Endothelial cell of umbilical vein (primary cell): ENCODE results near the gene TMEM30B. TPM values are rescaled to one million over a fixed set of nuclear protein-coding genes. Genes with fewer than 3 reads are reported as not detected.

Source experiments
- BruUV-seq: library from RNA; stranded (reverse); fragments of 400-500 nt; replicated peaks from 2 replicates; lab custom pipeline; 2021; lab: Mats Ljungman, UMichigan
- CTCF ChIA-PET: fragments of 300-600, 350-600 bp; sonication (Branson Sonifier 250); formaldehyde crosslinking; loops from one replicate; lab custom pipeline; 2021; ENCODE audit warnings: antibody characterized with exemption, inconsistent platforms; lab: Charles Lee
- POLR2A ChIA-PET: fragments of 300-600, 350-600 bp; sonication (Branson Sonifier 250); formaldehyde crosslinking; loops from one replicate; lab custom pipeline; 2021; ENCODE audit warnings: antibody characterized with exemption, inconsistent platforms; lab: Charles Lee
- DNase-seq: peaks from one replicate; pipeline ENCODE4 v3.0.0-alpha.2; 2011; ENCODE audit warnings: low read depth, low spot score
- FAIRE-seq: peaks from 2 replicates; lab custom pipeline; 2011; peaks lifted over from hg19 to GRCh38; lab: Jason Lieb, UNC
- H2AFZ ChIP-seq: 2 replicates; pipeline ENCODE4 v1.6.0; 2012; ENCODE audit warnings: low read depth, low read length, control low read depth, inconsistent platforms
- H3K27ac ChIP-seq: 2 replicates; pipeline ENCODE4 v1.5.1; 2011; ENCODE audit warnings: low read depth, mild to moderate bottlenecking, control low read depth, low read length, moderate library complexity; ENCODE audit not compliant: insufficient read depth
- H3K27me3 ChIP-seq, 2 experiments: 2 replicates each; pipeline versions ENCODE4 v1.6.0 to v1.6.1; 2011; ENCODE audit warnings: low read length in 2 of 2, mixed read lengths in 1 of 2; ENCODE audit not compliant: control insufficient read depth in 2 of 2, insufficient read depth in 2 of 2
- H3K36me3 ChIP-seq, 2 experiments: 2 replicates in 1 of 2; 3 replicates in 1 of 2; pipeline ENCODE4 v1.5.1; 2011; ENCODE audit warnings: low read length in 2 of 2, mild to moderate bottlenecking in 1 of 2, moderate library complexity in 1 of 2; ENCODE audit not compliant: control insufficient read depth in 2 of 2, insufficient read depth in 2 of 2; ENCODE audit errors: extremely low read depth in 1 of 2
- H3K4me1 ChIP-seq: 3 replicates; pipeline ENCODE4 v1.5.1; 2011; ENCODE audit warnings: mild to moderate bottlenecking, low read length; ENCODE audit not compliant: control insufficient read depth, insufficient read depth; ENCODE audit errors: extremely low read depth
- H3K4me2 ChIP-seq: 2 replicates; pipeline ENCODE4 v1.6.1; 2011; ENCODE audit warnings: low read length, control low read depth, mixed read lengths; ENCODE audit not compliant: insufficient read depth
- H3K4me3 ChIP-seq, 3 experiments: fragments of 200-600 bp in 1 of 3; sonication (generic), shearing (Covaris generic) in 1 of 3; replicated peaks in 1 of 3; 2 replicates each; pipeline ENCODE4 v1.5.1; 2011 to 2016; ENCODE audit warnings: control low read depth in 3 of 3, low read length in 3 of 3, mild to moderate bottlenecking in 2 of 3, inconsistent platforms in 1 of 3, low read depth in 1 of 3, moderate library complexity in 1 of 3; ENCODE audit not compliant: insufficient read depth in 1 of 3
- H3K79me2 ChIP-seq: 2 replicates; pipeline ENCODE4 v1.6.0; 2012; ENCODE audit warnings: low read length, inconsistent platforms; ENCODE audit not compliant: control insufficient read depth, insufficient read depth
- H3K9ac ChIP-seq: replicated peaks from 2 replicates; pipeline ENCODE3; 2011; ENCODE audit warnings: low read length, control low read depth; ENCODE audit not compliant: insufficient read depth; ENCODE audit errors: extremely low read depth
- H3K9me1 ChIP-seq: replicated peaks from 3 replicates; pipeline ENCODE4 v1.6.0; 2011; ENCODE audit warnings: mild to moderate bottlenecking, low read length; ENCODE audit not compliant: control insufficient read depth, insufficient read depth; ENCODE audit errors: extremely low read depth
- H3K9me3 ChIP-seq: replicated peaks from 2 replicates; pipeline ENCODE4 v1.5.1; 2012; ENCODE audit warnings: low read length, inconsistent platforms; ENCODE audit not compliant: control insufficient read depth, insufficient read depth
- H4K20me1 ChIP-seq: replicated peaks from 2 replicates; pipeline ENCODE3; 2011; ENCODE audit warnings: mild to moderate bottlenecking, low read length; ENCODE audit not compliant: control insufficient read depth, insufficient read depth; ENCODE audit errors: extremely low read depth
- FOS ChIP-seq: IDR thresholded peaks from 2 replicates; pipeline ENCODE4 v1.6.1; 2011; ENCODE audit warnings: mild to moderate bottlenecking, low read length, moderate library complexity, borderline replicate concordance; ENCODE audit not compliant: insufficient read depth
- MYC ChIP-seq: IDR thresholded peaks from one replicate; pipeline ENCODE4 v1.6.1; 2011; ENCODE audit warnings: mild to moderate bottlenecking, low read depth, low read length
- POLR2A ChIP-seq: IDR thresholded peaks from 2 replicates; pipeline ENCODE4 v1.6.1; 2012; ENCODE audit warnings: low read depth, mild to moderate bottlenecking, control low read depth, low read length
- POLR2AphosphoS5 ChIP-seq: IDR thresholded peaks from 2 replicates; pipeline ENCODE4 v1.6.1; 2012; ENCODE audit warnings: low read depth, mild to moderate bottlenecking, control low read depth, low read length, moderate library complexity; ENCODE audit not compliant: insufficient read depth
- dilution Hi-C: fragments of 300-500 bp; cut with MboI; formaldehyde crosslinking; loops from one replicate; pipeline ENCODE4 v1.15.0; 2019; ENCODE audit warnings: low sequenced_read_pairs; ENCODE audit not compliant: extremely low pct_ligation_motif_present
- intact Hi-C: fragments of 100-400 bp; cut with micrococcal nuclease; formaldehyde crosslinking; loops from one replicate; pipeline ENCODE4 v1.10.0; 2022
- polyA plus RNA-seq, 4 experiments: library from polyadenylated mRNA; depleted of rRNA in 3 of 4; stranded (reverse) in 3 of 4; unstranded in 1 of 4; fragments of >200 nt; gene quantifications; 2 replicates each; pipeline versions ENCODE4 v1.2.1 to v1.2.3, GENCODE V29; 2011 to 2012; ENCODE audit warnings: missing spikeins in 1 of 4
- total RNA-seq: library from RNA; stranded (reverse); gene quantifications from 2 replicates; pipeline ENCODE4 v1.2.3, GENCODE V29; 2021
- TF ChIP-seq, protein P1 (sequence below), 2 donors: IDR thresholded peaks; 1 replicate in 1 of 2; 2 replicates in 1 of 2; pipeline ENCODE4 v1.5.1; 2011; ENCODE audit warnings: low read length in 2 of 2, mild to moderate bottlenecking in 2 of 2, moderate library complexity in 2 of 2, control low read depth in 1 of 2, inconsistent platforms in 1 of 2, low read depth in 1 of 2; ENCODE audit not compliant: insufficient read depth in 1 of 2; ENCODE audit errors: extremely low read depth in 1 of 2

Gene TMEM30B
- total and polyA plus RNA-seq, 2 donors (not counting 3 experiments of a cell fraction or from before 2014, with no cell fraction given), result 0.32 to 0.35 TPM

DNA sequence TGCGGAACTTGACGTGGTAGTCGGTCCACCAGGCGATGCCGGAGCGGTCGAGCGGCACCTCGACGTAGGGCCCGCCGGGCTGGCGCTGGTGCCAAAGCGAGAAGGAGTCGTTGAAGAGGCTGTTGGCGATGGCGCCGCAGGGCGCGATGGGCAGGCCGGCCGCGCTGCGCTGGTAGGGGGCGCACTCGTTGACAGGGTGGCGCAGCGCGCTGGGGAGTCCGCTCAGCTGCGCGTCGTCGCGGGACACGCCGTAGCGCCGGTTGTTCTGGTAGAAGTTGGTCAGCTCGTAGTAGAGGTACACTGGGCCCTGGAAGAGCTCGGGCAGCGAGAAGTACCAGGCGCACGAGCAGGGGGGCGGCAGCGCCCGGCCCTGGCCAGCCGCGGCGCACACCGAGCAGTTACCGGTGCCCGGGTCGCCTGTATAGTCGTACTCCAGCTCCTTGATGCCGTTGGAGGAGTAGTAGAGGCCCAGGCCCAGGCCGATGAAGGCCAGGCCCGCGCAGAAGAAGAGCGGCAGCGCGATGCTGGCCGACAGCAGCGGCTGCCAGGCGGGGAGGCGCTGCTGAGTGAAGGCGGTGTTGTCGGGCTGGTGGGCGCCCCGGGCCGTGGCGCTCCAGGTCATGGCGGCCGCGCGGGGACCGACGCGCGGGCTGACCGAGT lies 482 bp downstream of the TMEM30B start:
- CTCF ChIA-PET, result interaction anchor here (0.5 to 2.3 kb wide), 23 partner anchors 9 to 1014 kb away, joined by 3 to 10 read pairs (median 4); no protein-coding TSS in a partner anchor
- peak; percentile 15 for FAIRE-seq
- Histone ChIP-seq H3K9ac (peak overlapping the region; percentile 42), H3K79me2 (no peaks in the 10 kb centered on the region), H3K27ac (no peak overlapping the region), H3K9me1 (no peaks in the 10 kb centered on the region), H3K4me1 (peaks cover 15% of the 10 kb centered on the region), H3K27me3 (peaks cover 0 to 2% of the 10 kb centered on the region in 2 experiments), H3K4me2 (peak overlapping the region; percentile 72), H3K4me3 (peak overlapping the region; percentile 12 to 37 (median 28)), H3K9me3 (no peaks in the 10 kb centered on the region), H2AFZ (peak overlapping the region; percentile 85), H3K36me3 (no peaks in the 10 kb centered on the region), H4K20me1 (no peaks in the 10 kb centered on the region)
- intact Hi-C loops (loop anchor here (5.0 kb wide), 1 partner anchor 1033 kb away; the partner anchor contains the start of gene PPM1A), dilution Hi-C loops (loop anchor here (25.0 kb wide), 1 partner anchor 182 kb away; no protein-coding TSS in a partner anchor)
- DNase-seq, result peak; percentile 86
- TF ChIP-seq POLR2A, result peak; percentile 33
- peak; percentile 46 for TF ChIP-seq POLR2AphosphoS5
- no peak for TF ChIP-seq FOS
- TF ChIP-seq MYC, result no peak
- TF ChIP-seq, protein P1, sequence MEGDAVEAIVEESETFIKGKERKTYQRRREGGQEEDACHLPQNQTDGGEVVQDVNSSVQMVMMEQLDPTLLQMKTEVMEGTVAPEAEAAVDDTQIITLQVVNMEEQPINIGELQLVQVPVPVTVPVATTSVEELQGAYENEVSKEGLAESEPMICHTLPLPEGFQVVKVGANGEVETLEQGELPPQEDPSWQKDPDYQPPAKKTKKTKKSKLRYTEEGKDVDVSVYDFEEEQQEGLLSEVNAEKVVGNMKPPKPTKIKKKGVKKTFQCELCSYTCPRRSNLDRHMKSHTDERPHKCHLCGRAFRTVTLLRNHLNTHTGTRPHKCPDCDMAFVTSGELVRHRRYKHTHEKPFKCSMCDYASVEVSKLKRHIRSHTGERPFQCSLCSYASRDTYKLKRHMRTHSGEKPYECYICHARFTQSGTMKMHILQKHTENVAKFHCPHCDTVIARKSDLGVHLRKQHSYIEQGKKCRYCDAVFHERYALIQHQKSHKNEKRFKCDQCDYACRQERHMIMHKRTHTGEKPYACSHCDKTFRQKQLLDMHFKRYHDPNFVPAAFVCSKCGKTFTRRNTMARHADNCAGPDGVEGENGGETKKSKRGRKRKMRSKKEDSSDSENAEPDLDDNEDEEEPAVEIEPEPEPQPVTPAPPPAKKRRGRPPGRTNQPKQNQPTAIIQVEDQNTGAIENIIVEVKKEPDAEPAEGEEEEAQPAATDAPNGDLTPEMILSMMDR (IDR thresholded peaks at IDR 0.05; ENCODE audit: extremely low read depth in 1 of 2, insufficient read depth in 1 of 2, low read depth in 1 of 2, low read length in 2 of 2), result peak; percentile 60 to 76
- POLR2A ChIA-PET, result interaction anchor here (0.5 kb wide), 1 partner anchor 476 kb away, joined by 3 read pairs; no protein-coding TSS in a partner anchor
- no TSS peak for BruUV-seq
